Thyroid gland (tissue), 4 donors: Measurements from ENCODE around the gene LHPP. TPM values are rescaled to one million over a fixed set of nuclear protein-coding genes. Genes with fewer than 3 reads are reported as not detected.

Source experiments
- DNase-seq, 2 donors: peaks; one replicate each; pipeline ENCODE4 v3.0.0-alpha.2; 2019
- H3K27ac ChIP-seq, 3 donors: fragments of 200-600 bp; sonication (generic); 1 replicate in 2 of 3; 2 replicates in 1 of 3; pipeline ENCODE4 v1.5.1; 2016 to 2019; ENCODE audit warnings: mild to moderate bottlenecking in 1 of 3, moderate library complexity in 1 of 3
- H3K27me3 ChIP-seq: fragments of 200-600 bp; sonication (generic); one replicate; pipeline ENCODE4 v1.5.1; 2019
- H3K36me3 ChIP-seq, 2 donors: fragments of 200-600 bp; sonication (generic); one replicate each; pipeline ENCODE4 v1.5.1; 2016 to 2019
- H3K4me1 ChIP-seq, 2 donors: fragments of 200-600 bp; sonication (generic); one replicate each; pipeline ENCODE4 v1.5.1; 2017 to 2019
- H3K4me3 ChIP-seq, 3 donors: fragments of 200-600 bp; sonication (generic); replicated peaks in 1 of 3; 1 replicate in 2 of 3; 2 replicates in 1 of 3; pipeline ENCODE4 v1.5.1; 2016; ENCODE audit warnings: mild to moderate bottlenecking in 1 of 3
- H3K9me3 ChIP-seq: fragments of 200-600 bp; sonication (generic); one replicate; pipeline ENCODE4 v1.5.1; 2017
- CTCF ChIP-seq, 6 experiments: fragments of 200-600 bp in 3 of 6; fragments of 450-650 bp in 3 of 6; sonication (generic) in 3 of 6; IDR thresholded peaks; one replicate each; pipeline ENCODE4 v1.5.1; 2016 to 2019; ENCODE audit warnings: antibody characterized with exemption in 6 of 6, mild to moderate bottlenecking in 2 of 6, inconsistent platforms in 1 of 6, moderate library complexity in 1 of 6
- POLR2A ChIP-seq, 2 donors: fragments of 450-650 bp; IDR thresholded peaks; one replicate each; pipeline ENCODE4 v1.6.1; 2017; ENCODE audit warnings: antibody characterized with exemption in 2 of 2, mild to moderate bottlenecking in 2 of 2, moderate library complexity in 1 of 2
- WGBS, 2 donors: methylation state at CpG; one replicate each; pipeline ENCODE4 v1.1.5; 2017; 5-methylcytosine and 5-hydroxymethylcytosine counted together
- intact Hi-C: fragments of 100-400 bp; cut with DNase I; formaldehyde crosslinking; loops from one replicate; pipeline ENCODE4 v1.15.1; 2023
- total RNA-seq, 4 donors: library from RNA; depleted of rRNA; stranded (reverse); fragments of >200 nt; gene quantifications; one replicate each; pipeline ENCODE4 v1.2.3, GENCODE V29; 2016

LHPP gene
- total RNA-seq, 4 donors from 2014 or later = 8.3 to 69.9 (median 48.3) TPM

GRCh38 chr10:124534826-124535601, 73.4 kb downstream of the LHPP start:
- Histone ChIP-seq H3K9me3 (no peaks in the 10 kb centered on the region), H3K36me3 (no peaks in the 10 kb centered on the region), H3K4me1 (peaks cover 0 to 11% of the 10 kb centered on the region in 2 donors), H3K27ac (no peak overlapping the region), H3K4me3 (no peak overlapping the region), H3K27me3 (no peaks in the 10 kb centered on the region)
- intact Hi-C loops = loop anchor here (5.0 to 10.0 kb wide), 2 partner anchors 212 to 290 kb away; no protein-coding TSS in a partner anchor
- TF ChIP-seq CTCF (IDR thresholded peaks at IDR 0.05) (no peak), POLR2A (IDR thresholded peaks at IDR 0.05) (no peak)
- DNase-seq = no peak
- 92 to 94% methylated on average over 17 of the region's 17 CpGs for WGBS, 2 donors

- Histone ChIP-seq H3K36me3 (no peaks in the 10 kb centered on the region), H3K27me3 (no peaks in the 10 kb centered on the region), H3K4me1 (peaks cover 0 to 6% of the 10 kb centered on the region in 2 donors), H3K27ac (no peak overlapping the region), H3K4me3 (no peak overlapping the region), H3K9me3 (no peaks in the 10 kb centered on the region)
- intact Hi-C loops = loop anchor here (10.0 kb wide), 1 partner anchor 289 kb away; no protein-coding TSS in a partner anchor
- TF ChIP-seq POLR2A (IDR thresholded peaks at IDR 0.05) (no peak), CTCF (IDR thresholded peaks at IDR 0.05) (no peak)
- no peak for DNase-seq
- WGBS, 2 donors = 70 to 76% methylated on average over 11 to 13 of the region's 18 CpGs
These were observed 74.3 kb downstream of the LHPP start for GRCh38 chr10:124535731-124536495.

- no peaks in the 10 kb centered on the region for H3K36me3 ChIP-seq
- DNase-seq = no peak
- intact Hi-C loops = loop anchor here (10.0 kb wide), 1 partner anchor 288 kb away; no protein-coding TSS in a partner anchor
- H3K4me1 ChIP-seq = peaks cover 0 to 6% of the 10 kb centered on the region in 2 donors
- H3K4me3 ChIP-seq = no peak overlapping the region
- no peak for TF ChIP-seq CTCF (IDR thresholded peaks at IDR 0.05)
- no peak for TF ChIP-seq POLR2A (IDR thresholded peaks at IDR 0.05)
- no peaks in the 10 kb centered on the region for H3K9me3 ChIP-seq
- no peak overlapping the region for H3K27ac ChIP-seq
- WGBS, 2 donors = 72 to 77% methylated on average over 5 of the region's 5 CpGs
- no peaks in the 10 kb centered on the region for H3K27me3 ChIP-seq
These were observed 75.0 kb downstream of the LHPP start for GRCh38 chr10:124536496-124537050.

GRCh38 chr10:124537166-124537725, 75.6 kb downstream of the LHPP start:
- no peak overlapping the region for H3K4me3 ChIP-seq
- H3K4me1 ChIP-seq = peaks cover 0 to 6% of the 10 kb centered on the region in 2 donors
- intact Hi-C loops = loop anchor here (10.0 kb wide), 1 partner anchor 288 kb away; no protein-coding TSS in a partner anchor
- WGBS, 2 donors = 96 to 100% methylated on average over 8 to 16 of the region's 18 CpGs
- no peaks in the 10 kb centered on the region for H3K27me3 ChIP-seq
- no peaks in the 10 kb centered on the region for H3K36me3 ChIP-seq
- no peak overlapping the region for H3K27ac ChIP-seq
- no peaks in the 10 kb centered on the region for H3K9me3 ChIP-seq
- TF ChIP-seq CTCF (IDR thresholded peaks at IDR 0.05) (no peak), POLR2A (IDR thresholded peaks at IDR 0.05) (no peak)
- DNase-seq = no peak
